Measurements from ENCODE around the gene UCP2. TPM values are rescaled to one million over a fixed set of nuclear protein-coding genes. Genes with fewer than 3 reads are reported as not detected.

Gene UCP2
- total RNA-seq, 1 donor from 2014 or later: 15.3 TPM

DNA sequence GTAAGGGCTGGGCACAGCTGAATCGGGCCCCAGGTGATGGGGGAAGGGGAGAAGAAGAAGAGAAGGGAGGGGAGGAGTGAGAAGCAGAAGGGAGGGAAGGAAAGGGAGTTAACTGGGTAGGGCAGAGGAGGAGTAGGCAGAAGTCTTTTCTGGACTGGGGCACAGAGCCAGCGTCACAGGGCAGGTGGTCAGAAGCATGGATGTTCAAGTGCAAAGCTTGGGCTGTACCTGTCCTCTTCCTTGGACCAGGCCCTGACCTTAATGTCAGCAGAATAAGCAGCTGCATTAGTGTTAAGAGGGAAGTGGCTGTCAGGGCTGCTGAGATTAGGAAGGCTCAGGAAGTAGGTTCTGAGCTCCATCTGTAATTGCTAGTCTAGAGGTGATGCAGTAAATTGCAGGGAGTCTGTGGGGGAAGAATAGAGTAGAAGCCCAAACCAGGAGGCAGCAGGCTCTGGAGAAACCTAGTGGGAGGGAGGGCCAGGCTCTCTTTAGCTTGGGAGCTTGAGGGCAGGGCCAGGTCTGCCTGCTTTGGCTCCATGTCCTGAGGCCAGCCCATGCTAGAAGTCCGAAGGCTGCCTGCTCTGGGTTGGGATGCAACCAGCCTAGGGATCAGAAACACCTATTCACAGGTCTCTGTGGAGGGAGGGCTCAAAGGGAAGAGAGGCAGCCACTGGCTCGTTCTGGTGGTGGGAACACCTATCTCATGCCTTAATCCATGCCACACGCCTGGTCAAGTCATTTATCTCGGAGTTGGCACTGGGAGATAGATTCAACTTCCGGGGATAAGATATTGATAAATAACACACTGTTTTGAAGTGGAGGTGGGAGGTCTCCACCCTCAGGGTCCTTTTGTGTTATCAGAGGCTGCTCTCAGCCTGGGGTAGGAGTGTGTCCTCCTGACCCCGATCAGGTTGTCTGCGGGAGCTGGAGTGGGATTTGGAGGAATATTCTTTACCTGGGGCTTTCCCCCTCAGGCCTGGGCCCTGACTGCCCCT is 28.0 kb upstream of the UCP2 start:
- DNase-seq (ENCODE audit: extremely low read depth, low read depth, low spot score): no peak

DNA sequence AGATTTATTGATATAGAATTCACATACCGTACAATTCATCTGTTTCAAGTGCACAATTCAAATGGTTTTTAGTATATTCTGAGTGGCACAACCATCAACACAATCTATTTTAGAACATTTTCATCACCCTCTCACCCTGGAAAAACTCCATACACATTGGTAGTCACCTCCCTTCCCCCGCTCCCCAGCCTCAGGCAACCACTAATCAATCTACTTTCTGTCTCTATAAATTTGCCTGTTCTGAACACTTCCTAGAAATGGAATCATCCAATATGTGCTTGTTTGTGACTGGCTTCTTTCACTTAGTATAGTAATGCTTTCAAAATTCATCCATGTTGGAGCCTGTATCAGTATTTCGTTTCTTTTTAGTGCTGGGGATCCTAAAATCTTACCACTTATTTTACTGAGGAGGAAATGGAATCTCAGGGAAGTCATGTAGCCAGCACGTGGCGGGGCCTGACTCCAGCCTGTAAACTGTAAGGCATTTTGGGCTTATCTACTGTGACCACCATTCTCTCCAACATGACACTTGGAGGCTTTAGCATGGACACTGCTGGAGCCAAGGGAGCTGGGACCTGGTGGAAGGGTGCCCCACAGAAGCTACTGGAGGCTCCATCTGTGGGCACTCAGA is 27.1 kb upstream of the UCP2 start:
- no peak for DNase-seq (ENCODE audit: extremely low read depth, low read depth, low spot score)

DNA sequence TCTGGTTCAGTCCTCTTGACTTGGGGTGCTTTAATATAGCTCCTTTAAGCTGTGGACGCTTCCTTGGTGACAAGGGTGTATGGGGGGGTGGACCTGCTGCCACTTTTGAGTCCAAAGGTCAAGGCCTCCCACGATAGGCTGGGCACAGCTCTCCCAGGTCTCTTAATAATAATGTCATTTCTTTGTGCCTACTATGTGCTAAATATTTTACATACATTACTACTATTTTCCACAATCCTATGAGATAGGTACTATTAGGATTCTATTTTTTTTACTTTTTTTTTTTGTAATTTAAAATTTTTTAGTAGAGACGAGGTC is 26.5 kb upstream of the UCP2 start:
- no peak for DNase-seq (ENCODE audit: extremely low read depth, low read depth, low spot score)

DNA sequence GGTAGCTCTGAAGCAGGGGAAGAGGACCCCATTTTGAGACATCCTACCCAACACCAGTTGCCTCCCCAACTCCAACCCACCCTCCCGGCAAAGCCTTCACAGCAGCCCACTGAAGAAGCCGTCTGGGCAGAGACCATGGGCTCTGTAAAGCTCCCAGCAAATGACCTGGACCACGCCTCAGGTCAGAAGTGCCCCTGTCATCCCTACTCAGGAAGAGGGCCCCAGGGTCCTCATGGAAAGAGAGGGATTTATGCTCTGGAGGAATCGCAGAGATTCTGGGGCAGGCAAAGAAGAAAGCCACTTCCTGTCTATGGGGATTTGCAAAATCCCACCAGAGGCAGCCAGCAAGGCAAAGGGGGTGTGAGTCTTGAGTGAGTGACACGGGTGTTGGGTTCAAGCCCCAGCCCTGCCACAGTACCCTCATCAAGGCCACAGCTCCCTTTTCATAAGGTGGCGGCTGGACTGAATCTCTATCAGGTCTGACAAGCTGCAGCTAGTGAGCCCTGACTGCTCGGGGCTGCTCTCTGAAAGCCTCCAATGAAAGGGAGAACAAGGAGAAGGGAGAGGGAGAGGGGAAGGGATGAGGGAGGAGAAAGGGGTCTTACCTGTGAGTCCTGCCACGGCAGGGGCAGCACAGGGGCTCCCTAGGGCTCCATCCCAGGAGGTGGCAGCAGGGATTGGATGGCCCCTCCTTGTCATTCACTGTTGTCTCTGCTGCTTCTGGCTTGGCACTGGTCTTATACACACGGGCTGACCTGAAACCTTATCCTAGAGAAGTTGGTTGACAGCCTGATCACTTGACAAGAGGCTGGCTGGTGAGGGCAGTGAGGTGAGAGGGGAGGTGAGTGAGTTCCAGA is 26.0 kb upstream of the UCP2 start, which contains the start of gene UCP3:
Gene UCP3, minus strand, starts transcription at position 713 of the 857 bp plus-strand sequence. CDS start 2,043 bp downstream, outside the sequence.
- no peak for DNase-seq (ENCODE audit: extremely low read depth, low read depth, low spot score)

DNA sequence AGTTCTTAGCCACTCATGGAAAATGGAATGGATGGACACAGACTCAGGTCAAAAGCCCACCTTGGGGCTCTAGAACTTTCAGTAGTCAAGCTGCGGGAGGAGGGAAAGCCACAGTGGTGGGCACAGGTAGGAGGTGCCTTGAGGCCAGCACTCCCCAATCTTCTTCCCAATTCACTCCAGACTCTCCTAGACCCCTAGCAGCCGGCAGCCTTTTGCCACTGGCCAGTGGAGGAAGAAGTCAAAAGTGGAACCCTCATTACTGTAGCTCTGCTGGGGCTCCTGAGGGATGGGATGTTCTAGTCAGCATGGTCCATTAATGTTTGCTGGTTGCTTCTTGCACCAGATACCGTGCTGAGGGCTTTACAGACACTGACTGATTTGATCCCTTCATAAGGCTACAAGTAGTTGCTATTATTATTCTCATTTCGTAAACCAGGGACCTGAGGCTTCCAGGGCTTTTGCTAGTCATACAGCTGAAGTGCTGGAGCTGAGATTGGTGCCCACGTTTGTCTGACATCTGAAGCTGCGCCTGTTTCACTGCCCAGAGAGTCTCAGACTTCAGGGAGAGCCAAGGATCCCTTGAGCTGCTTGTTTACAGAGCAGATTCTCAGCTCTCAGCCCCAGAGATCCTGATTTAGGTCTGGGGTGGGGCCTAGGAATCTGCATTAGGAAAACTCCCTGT is 25.2 kb upstream of the UCP2 start:
- DNase-seq (ENCODE audit: extremely low read depth, low read depth, low spot score): no peak

DNA sequence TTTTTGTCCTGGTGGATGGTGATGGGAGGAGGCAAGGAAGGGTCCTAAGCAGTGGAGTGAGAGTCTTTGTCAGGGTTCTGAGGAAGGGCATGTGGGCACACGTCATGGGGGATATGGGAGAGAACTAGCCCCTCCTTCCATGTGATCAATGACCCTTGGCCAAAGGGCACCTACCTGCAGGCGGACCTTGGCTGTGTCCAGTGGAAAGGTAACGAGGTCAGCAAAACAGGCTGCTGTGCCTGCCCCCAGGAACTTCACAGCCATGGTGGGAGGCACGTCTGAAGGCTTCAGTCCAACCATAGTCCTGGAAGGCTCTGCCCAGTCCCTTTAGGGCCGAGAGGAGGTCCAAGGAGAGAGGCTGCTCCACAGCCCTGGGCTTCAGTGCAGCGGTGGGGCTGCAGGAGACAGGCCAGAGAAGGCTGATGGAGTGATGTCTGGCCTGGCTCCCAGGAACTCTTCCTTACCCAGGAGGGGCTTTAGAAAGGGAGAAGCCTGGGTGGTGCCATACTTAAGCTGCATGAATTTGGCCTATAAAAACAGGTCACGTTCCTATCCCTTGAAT is 24.2 kb upstream of the UCP2 start:
- DNase-seq (ENCODE audit: extremely low read depth, low read depth, low spot score): no peak

DNA sequence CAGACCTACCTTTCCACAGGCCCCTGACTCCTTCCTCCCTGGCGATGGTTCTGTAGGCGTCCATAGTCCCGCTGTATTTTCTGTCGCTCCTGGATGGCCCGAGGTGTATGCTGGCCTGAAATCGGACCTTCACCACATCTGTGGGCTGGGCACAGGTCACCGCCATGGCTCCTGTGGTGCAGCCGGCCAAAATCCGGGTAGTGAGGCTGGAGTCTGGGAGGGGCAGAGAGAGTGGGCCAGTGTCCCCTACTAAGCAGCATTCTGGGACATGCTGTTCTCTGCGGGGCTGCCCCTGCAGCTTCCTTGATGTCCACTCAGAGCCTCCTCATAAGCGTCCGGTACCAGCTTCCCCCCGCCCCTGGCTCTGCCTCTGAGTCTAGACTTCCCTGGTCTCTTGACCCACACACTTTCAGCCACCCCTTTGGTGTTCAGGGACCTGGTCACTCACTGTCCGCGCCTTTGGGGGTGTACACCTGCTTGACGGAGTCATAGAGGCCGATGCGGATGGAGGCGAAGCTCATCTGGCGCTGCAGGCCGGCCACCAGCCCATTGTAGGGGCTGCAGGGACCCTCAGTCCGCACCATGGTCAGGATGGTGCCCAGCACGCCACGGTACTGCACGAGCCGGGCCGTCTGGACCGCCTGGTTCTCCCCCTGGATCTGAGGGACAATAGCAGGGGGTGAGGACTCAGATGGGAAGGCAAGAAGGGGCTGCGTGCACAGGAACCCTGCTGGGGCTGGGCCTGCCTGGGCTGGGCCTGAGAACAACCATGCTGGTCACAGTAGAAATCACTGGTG is 23.3 kb upstream of the UCP2 start:
- no peak for DNase-seq (ENCODE audit: extremely low read depth, low read depth, low spot score)

DNA sequence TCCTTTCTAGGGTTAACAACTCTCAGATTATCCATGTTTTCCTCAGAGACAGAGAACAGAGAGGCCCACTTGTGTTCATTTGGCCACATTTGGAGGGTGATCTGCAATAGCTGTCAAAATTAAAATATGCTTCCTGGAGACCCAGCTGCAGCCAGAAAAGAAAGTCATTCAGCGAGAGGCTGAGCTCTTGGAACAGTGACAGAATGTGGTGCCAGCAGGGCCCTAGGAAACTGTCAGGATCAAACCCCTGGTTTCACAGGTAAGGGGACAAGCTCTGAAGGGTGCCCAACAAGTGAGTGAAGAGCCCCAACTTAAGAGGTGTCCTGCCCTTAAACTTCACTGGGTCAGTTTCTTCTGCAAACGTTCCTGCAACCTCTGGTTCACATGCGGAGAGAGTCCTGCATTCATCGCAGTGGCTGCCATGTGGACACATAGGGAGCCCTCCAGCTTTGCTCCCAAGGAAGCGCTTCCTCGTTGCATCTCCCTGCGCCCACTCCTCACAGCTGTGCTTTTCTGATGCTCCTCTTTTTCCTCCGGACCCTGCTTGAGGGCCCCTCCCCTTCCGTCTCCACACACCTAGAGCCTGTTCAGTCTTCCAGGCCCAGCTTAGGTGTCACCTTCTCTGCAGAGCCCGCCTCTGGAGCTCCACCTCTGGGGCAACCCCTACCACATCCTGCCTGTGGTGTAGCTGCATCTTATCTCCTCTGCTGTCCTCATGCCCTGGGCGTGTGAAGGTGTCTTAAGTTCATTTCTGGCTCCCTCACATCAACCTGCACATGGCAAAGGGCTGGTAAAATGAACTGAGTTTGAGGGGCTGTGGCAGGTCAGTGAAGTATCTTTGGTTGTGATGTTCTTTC is 22.3 kb upstream of the UCP2 start:
- DNase-seq (ENCODE audit: extremely low read depth, low read depth, low spot score): no peak

DNA sequence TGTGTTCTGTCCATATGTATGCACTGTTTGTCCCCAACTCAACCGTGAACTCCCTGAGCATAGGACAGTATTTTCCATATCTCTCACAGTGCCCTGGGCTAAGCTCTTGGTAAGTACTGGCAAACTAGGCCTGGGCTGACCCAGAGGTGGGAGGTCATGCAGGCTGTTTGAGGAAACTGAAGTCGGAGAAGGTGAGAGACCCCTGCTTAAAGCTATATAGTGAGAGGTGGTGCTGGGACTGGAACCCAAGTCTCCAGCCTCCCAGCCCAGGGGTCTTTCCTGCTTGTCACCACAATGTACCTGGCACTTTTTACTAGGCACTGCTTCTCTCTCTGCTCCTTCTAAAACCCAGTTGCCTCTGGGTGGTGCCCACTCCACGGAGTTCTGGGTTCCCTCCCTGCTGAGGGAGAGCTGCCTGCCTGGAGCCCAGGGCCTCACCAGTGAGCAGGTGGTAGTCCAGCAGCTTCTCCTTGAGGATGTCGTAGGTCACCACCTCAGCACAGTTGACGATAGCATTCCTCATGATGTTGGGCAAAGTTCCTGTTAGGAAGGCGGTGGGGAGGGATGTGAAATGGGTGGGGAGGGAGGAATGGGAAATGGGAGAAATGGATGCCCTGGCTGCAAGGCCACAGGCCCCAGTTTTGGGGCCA is 21.5 kb upstream of the UCP2 start:
- DNase-seq (ENCODE audit: extremely low read depth, low read depth, low spot score): no peak

DNA sequence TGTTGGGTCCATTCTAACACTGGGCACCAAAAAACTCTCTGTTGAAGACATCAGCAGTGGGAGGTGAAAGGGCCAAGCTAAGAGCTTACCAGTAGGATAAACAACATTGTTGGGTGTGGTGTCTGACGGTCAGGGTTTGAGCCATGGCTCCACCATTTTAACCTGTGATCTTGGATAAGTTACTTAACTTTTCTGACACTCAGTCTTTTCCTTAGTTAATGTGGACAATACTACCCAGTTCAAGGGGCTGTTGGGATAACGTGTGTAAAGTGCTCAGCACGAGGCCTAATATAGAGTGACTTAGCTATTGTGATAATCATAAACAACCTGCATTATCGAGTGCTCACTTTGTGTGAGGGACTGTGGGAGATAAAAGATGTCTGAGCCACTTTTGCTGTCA is 20.2 kb upstream of the UCP2 start:
- DNase-seq (ENCODE audit: extremely low read depth, low read depth, low spot score): no peak

DNA sequence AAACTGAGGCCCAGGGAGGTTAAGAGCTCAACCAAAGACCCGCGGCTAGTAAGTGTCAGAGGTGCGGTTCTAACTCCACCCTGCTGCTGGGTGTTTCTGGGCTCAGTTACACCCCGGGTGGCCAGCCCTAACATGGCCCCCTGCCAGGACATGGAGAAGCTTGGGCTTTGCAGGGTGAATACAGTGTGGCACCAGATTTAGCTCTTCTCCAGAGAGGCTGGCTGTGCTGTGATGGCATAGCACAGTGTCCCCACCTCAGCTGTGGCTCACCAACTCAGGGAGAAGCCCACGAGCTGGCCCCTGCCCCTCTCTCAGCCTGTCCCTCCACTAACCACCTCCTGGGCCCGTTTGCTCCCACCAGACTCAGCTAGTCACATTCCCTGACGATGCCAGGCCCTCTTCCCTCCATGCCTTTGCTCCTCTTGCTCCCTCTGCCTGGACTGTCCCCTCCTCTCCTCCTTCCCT is 19.2 kb upstream of the UCP2 start:
- no peak for DNase-seq (ENCODE audit: extremely low read depth, low read depth, low spot score)

DNA sequence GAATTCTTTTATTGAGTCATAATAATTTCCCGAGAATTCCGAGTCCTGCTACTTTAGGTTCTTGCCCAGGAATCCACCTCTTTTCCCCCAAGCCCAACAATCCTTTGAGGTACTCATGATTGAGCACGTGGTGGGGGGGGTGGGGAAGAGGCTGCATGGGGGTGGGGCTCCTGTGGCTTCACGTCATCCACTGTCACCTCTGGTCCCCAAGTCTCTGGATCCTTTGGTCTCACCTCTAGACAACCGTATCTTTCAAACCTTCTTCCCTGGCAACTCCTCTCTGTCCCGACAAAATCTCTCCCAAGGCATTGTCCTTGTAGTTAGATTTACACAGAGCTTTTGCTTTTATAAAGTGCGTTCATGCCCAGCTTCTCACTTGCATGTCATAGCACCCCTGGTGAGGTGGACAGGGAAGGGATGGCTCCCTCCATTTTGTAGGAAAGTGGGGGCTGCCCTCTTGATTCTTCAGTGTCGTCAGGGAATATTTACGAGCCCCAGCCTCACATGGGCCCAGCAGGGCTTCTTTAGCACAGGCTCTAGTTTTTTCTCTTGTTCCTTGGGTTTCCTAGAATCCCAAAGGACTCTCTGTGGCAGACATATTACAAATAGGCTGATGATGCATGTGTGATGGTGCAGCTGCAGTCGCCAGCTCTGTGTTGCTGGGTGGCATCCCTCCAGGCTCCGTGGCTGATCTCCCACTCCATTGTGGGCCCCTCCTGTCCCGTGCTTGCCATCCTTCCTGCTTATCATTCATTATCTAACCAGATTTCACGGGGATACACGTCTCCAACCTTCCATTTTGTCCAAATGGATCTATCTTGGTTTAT is 17.9 kb upstream of the UCP2 start:
- no peak for DNase-seq (ENCODE audit: extremely low read depth, low read depth, low spot score)

DNA sequence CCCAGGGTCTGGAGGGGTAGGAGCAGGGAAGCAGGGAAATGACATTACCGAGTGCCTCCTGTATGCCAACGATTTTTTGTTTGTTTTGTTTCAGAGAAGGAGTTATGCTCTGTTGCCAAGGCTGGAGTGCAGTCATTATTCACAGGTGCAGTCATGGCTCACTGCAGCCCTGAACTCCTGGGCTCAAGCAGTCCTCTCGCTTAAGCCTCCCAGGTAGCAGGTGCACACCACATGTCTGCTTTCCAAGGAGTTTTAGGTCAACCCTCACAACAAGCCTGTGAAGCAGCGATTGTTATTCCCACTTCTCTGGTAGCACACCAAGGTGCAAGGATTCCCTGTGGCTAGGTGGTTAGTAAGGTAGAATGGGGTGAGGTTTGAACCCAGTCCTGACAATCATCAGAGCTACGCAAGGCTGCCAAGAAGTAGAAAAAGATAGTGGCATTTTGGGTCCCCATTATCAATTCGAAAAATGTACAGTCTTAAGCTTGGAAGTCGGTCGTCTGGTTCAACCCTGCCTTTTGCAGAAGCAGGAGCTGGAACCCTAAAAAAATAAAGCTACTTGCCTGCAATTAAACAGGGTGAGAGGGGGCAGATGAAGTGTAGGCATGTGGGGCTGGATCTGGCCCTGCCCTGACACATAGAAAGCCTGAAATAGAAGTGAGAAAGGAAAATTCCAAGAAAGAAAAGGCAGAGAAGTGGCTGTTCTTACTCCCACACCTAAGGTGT is 17.1 kb upstream of the UCP2 start:
- DNase-seq (ENCODE audit: extremely low read depth, low read depth, low spot score): no peak

DNA sequence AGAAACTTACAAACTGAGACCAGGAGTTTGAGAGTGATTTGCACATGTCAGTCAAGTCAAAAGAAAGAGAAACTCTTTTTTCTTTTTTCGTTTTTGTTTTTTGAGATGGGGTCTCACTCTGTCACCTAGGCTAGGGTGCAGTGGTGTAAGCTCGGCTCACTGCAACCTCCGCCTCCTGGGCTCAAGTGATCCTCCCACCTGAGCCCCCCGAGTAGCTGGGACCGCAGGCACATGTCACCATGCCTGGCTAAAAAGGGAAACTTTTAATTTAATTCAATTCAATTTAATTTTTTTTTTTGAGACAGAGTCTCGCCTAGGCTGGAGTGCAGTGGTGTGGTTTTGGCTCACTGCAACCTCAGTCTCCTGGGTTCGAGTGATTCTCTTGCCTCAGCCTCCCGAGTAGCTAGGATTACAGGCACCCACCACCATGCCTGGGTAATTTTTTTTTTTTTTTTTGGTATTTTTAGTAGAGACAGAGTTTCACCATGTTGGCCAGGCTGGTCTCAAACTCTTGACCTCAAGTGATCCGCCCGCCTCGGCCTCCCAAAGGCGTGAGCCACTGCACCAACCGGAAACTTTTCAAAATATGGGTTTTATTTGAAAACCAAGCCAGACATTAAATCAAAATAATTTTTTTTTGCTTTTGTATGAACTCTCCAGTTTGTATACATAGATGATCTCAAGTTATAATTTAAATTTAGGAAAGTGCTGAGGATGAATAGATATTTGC is 16.4 kb upstream of the UCP2 start:
- no peak for DNase-seq (ENCODE audit: extremely low read depth, low read depth, low spot score)

DNA sequence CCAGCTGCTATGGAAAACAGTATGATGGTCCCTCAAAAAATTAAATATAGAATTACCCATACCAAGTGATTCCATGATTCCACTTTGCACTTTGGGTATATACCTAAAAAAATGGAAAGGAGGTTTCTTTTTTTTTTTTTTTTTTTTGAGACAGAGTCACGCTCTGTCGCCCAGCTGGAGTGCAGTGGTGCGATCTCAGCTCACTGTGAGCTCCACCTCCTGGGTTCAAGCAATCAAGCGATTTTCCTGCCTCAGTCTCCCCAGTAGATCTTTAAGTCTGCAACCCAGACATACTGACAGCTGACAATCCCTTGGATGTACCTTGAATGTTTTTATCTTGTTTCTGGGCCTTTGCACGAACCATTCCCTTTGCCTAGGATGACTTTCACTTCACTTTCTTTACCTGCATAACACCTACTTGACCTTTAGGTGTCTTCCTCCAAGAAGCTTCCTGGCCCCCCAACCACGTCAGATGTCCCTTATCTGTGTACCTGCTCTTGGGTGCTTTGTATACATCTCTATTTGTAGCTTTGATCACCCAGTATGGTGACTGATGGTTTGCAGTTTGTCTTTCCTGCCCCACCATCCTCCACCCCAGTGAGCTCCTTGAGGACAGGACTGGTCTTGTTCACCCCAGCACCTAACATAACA is 14.6 kb upstream of the UCP2 start:
- no peak for DNase-seq (ENCODE audit: extremely low read depth, low read depth, low spot score)
